OCI-LY1 (cell line): ENCODE measurements around the gene CDH4.

Experiments used
- H2AFZ ChIP-seq: fragments of 200-600 bp; sonication (generic), shearing (Covaris generic); 2 replicates; pipeline ENCODE4 v1.6.0; 2014; ENCODE audit warnings: antibody characterized with exemption, mild to moderate bottlenecking, low read length
- H3F3A ChIP-seq: fragments of 200-600 bp; sonication (generic), shearing (Covaris generic); 2 replicates; pipeline ENCODE4 v1.6.0; 2014; ENCODE audit warnings: mild to moderate bottlenecking, antibody characterized with exemption, low read length, moderate library complexity; ENCODE audit not compliant: insufficient read depth
- H3K27ac ChIP-seq: fragments of 200-600 bp; sonication (generic); 2 replicates; pipeline ENCODE4 v1.5.1; 2014; ENCODE audit warnings: low read length, mixed run types, mild to moderate bottlenecking, low read depth; ENCODE audit not compliant: poor library complexity, severe bottlenecking
- H3K27me3 ChIP-seq: fragments of 200-600 bp; sonication (generic); 2 replicates; pipeline ENCODE4 v1.6.0; 2014; ENCODE audit warnings: antibody characterized with exemption, mild to moderate bottlenecking, low read length, moderate library complexity; ENCODE audit not compliant: insufficient read depth
- H3K36me3 ChIP-seq: fragments of 200-600 bp; sonication (generic); 2 replicates; pipeline ENCODE4 v1.6.1; 2014; ENCODE audit warnings: mild to moderate bottlenecking, antibody characterized with exemption, low read length, moderate library complexity, mixed read lengths; ENCODE audit not compliant: insufficient read depth
- H3K4me1 ChIP-seq: fragments of 200-600 bp; sonication (generic); 2 replicates; pipeline ENCODE4 v1.5.1; 2014; ENCODE audit warnings: mild to moderate bottlenecking, low read length, moderate library complexity; ENCODE audit not compliant: insufficient read depth, severe bottlenecking
- H3K4me2 ChIP-seq: fragments of 200-600 bp; sonication (generic), shearing (Covaris generic); 2 replicates; pipeline ENCODE4 v1.6.1; 2014; ENCODE audit warnings: low read length
- H3K4me3 ChIP-seq: fragments of 200-600 bp; sonication (generic); 2 replicates; pipeline ENCODE4 v1.5.1; 2014; ENCODE audit warnings: low read length, low read depth, mild to moderate bottlenecking, mixed read lengths; ENCODE audit not compliant: poor library complexity, severe bottlenecking
- H3K79me2 ChIP-seq: fragments of 200-600 bp; shearing (Covaris generic); 2 replicates; pipeline ENCODE4 v1.6.1; 2016; ENCODE audit warnings: mixed run types, low read length, mixed read lengths; ENCODE audit not compliant: insufficient read depth
- H3K9ac ChIP-seq: fragments of 200-600 bp; sonication (generic), shearing (Covaris generic); 2 replicates; pipeline ENCODE4 v1.6.1; 2014; ENCODE audit warnings: mild to moderate bottlenecking, low read length, mixed read lengths
- H3K9me2 ChIP-seq: fragments of 200-600 bp; sonication (generic), shearing (Covaris generic); 2 replicates; pipeline ENCODE4 v1.6.1; 2014; ENCODE audit warnings: low read depth, mild to moderate bottlenecking, low read length, mixed read lengths
- H3K9me3 ChIP-seq: fragments of 200-600 bp; shearing (Covaris generic); 2 replicates; pipeline ENCODE4 v1.6.1; 2014; ENCODE audit warnings: low read length, mixed read lengths
- H4K20me1 ChIP-seq: fragments of 200-600 bp; sonication (generic), shearing (Covaris generic); 2 replicates; pipeline ENCODE4 v1.6.0; 2016; ENCODE audit warnings: mild to moderate bottlenecking, low read length; ENCODE audit not compliant: insufficient read depth
- EZH2 ChIP-seq: fragments of 200-600 bp; sonication (generic), shearing (Covaris generic); IDR thresholded peaks from 2 replicates; pipeline ENCODE4 v1.8.0; 2017; ENCODE audit warnings: borderline replicate concordance, mixed run types, mild to moderate bottlenecking, antibody characterized with exemption, low read length, moderate library complexity, mixed read lengths
- TF ChIP-seq, protein P1 (sequence below): fragments of 200-600 bp; sonication (generic), shearing (Covaris generic); IDR thresholded peaks from 2 replicates; pipeline ENCODE4 v1.5.1; 2017; ENCODE audit warnings: mild to moderate bottlenecking, antibody characterized with exemption, low read length, moderate library complexity, mixed read lengths

Gene CDH4

GRCh38 chr20:61486198-61486597 is 234.1 kb downstream of the CDH4 start:
- no peaks in the 10 kb centered on the region for H3K9me3 ChIP-seq
- no peak overlapping the region for H2AFZ ChIP-seq
- no peaks in the 10 kb centered on the region for H4K20me1 ChIP-seq
- H3F3A ChIP-seq, result no peaks in the 10 kb centered on the region
- 0 out of 2 replicates have a peak, but pooled peaks cover 6% of the 10 kb centered on the region for H3K27me3 ChIP-seq
- no peak overlapping the region for H3K9ac ChIP-seq
- no peaks in the 10 kb centered on the region for H3K79me2 ChIP-seq
- no peaks in the 10 kb centered on the region for H3K9me2 ChIP-seq
- no peak overlapping the region for H3K4me2 ChIP-seq
- H3K36me3 ChIP-seq, result no peaks in the 10 kb centered on the region; the same call in 1 of the 2 replicates
- no peaks in the 10 kb centered on the region for H3K4me1 ChIP-seq
- TF ChIP-seq EZH2, result no peak
- TF ChIP-seq, protein P1, sequence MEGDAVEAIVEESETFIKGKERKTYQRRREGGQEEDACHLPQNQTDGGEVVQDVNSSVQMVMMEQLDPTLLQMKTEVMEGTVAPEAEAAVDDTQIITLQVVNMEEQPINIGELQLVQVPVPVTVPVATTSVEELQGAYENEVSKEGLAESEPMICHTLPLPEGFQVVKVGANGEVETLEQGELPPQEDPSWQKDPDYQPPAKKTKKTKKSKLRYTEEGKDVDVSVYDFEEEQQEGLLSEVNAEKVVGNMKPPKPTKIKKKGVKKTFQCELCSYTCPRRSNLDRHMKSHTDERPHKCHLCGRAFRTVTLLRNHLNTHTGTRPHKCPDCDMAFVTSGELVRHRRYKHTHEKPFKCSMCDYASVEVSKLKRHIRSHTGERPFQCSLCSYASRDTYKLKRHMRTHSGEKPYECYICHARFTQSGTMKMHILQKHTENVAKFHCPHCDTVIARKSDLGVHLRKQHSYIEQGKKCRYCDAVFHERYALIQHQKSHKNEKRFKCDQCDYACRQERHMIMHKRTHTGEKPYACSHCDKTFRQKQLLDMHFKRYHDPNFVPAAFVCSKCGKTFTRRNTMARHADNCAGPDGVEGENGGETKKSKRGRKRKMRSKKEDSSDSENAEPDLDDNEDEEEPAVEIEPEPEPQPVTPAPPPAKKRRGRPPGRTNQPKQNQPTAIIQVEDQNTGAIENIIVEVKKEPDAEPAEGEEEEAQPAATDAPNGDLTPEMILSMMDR, result no peak
- no peak overlapping the region for H3K27ac ChIP-seq
- H3K4me3 ChIP-seq, result no peak overlapping the region

DNA sequence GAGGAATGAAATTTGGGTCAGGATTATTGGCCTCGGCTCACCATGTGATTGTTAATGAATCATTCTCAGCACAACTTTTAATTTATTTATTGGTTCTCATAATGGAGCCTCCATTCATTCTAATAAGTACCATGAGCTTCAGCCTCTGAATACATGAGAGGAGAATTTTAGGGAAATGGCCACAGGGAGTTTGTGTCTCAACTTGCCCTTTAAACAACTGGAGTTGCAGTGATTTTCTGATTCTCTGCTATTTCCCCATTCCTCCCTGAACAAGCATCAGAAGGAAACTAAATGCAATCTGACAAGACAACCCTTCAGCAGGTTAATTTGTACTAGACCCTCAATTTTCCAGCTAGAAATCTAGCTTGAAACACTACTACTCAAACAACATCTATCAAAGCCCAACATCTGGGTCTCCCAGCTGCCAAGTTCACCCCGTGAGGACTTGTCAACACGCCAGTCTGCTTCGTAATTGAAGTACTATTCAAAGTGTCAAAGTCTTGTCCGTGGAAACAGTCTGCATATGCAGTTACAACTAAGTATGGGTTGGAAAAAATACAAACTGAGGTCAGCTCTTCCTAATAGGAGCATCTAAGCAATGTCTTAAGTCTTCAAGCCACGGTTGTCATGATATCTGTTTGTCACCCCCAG is 235.4 kb downstream of the CDH4 start:
- Histone ChIP-seq H2AFZ (no peak overlapping the region), H3K9me2 (no peaks in the 10 kb centered on the region), H3K4me2 (no peak overlapping the region), H3K27ac (no peak overlapping the region), H3K27me3 (0 out of 2 replicates have a peak, but pooled peaks cover 6% of the 10 kb centered on the region), H3F3A (no peaks in the 10 kb centered on the region), H3K4me3 (no peak overlapping the region), H3K9ac (no peak overlapping the region), H3K9me3 (no peaks in the 10 kb centered on the region), H3K79me2 (no peaks in the 10 kb centered on the region), H3K36me3 (no peaks in the 10 kb centered on the region), H4K20me1 (no peaks in the 10 kb centered on the region), H3K4me1 (no peaks in the 10 kb centered on the region)
- TF ChIP-seq, protein P1, result no peak
- no peak for TF ChIP-seq EZH2

GRCh38 chr20:61487997-61488371 is 235.9 kb downstream of the CDH4 start:
- H3F3A ChIP-seq, result no peaks in the 10 kb centered on the region
- no peak overlapping the region for H3K9ac ChIP-seq
- no peaks in the 10 kb centered on the region for H3K79me2 ChIP-seq
- H4K20me1 ChIP-seq, result no peaks in the 10 kb centered on the region
- H3K9me2 ChIP-seq, result no peaks in the 10 kb centered on the region
- no peak for TF ChIP-seq EZH2
- TF ChIP-seq, protein P1, result no peak
- H3K36me3 ChIP-seq, result no peaks in the 10 kb centered on the region
- 0 out of 2 replicates have a peak, but pooled peaks cover 2% of the 10 kb centered on the region for H3K27me3 ChIP-seq
- H3K4me2 ChIP-seq, result no peak overlapping the region
- no peak overlapping the region for H2AFZ ChIP-seq
- no peaks in the 10 kb centered on the region for H3K9me3 ChIP-seq
- H3K4me1 ChIP-seq, result no peaks in the 10 kb centered on the region
- H3K4me3 ChIP-seq, result no peak overlapping the region
- H3K27ac ChIP-seq, result no peak overlapping the region
